NT2/D1 (cell line): ENCODE data around the gene CNOT9.

ENCODE experiments used
- SUZ12 ChIP-seq: IDR thresholded peaks from 2 replicates; pipeline ENCODE4 v1.6.1; 2011; ENCODE audit not compliant: insufficient read length, insufficient read depth; ENCODE audit errors: extremely low read depth
- ZNF274 ChIP-seq: IDR thresholded peaks from 2 replicates; pipeline ENCODE4 v1.6.1; 2011; ENCODE audit warnings: mild to moderate bottlenecking, low read depth, low read length

- TF ChIP-seq ZNF274 (no peak), SUZ12 (no peak)
These were observed 49.8 kb upstream of the CNOT9 start for GRCh38 chr2:218518876-218519275.
